Testis (tissue), 2 donors: Measurements from ENCODE around the gene INTS2.

Source experiments
- POLR2A ChIP-seq: fragments of 450-650 bp; IDR thresholded peaks from one replicate; pipeline ENCODE4 v1.6.1; 2017; ENCODE audit warnings: antibody characterized with exemption, mild to moderate bottlenecking, moderate library complexity
- TF ChIP-seq, protein P1 (sequence below), 3 experiments: fragments of 450-650 bp in 2 of 3; fragments of 200-600 bp in 1 of 3; sonication (generic) in 1 of 3; IDR thresholded peaks; one replicate each; pipeline ENCODE4 v1.5.1; 2016 to 2019; ENCODE audit warnings: antibody characterized with exemption in 3 of 3, mild to moderate bottlenecking in 2 of 3, moderate library complexity in 1 of 3

DNA sequence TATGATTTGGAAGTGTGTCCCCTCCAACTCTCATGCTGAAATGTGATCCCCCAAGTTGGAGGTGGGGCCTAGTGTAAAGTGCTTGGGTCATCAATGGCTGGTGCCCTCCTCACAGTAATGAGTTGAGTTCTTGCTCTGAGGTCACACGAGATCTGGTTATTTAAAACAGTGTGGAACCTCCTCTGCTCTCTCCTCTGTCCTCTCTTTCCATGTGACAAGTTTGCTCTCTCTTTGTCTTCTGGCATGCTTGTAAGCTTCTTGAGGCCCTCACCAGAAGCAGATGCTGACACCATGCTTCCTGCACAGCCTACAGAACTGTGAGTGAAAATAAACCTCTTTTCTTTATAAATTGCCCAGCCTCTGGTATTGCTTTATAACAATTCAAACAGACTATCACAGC lies 84.3 kb downstream of the INTS2 start:
- TF ChIP-seq, protein P1, sequence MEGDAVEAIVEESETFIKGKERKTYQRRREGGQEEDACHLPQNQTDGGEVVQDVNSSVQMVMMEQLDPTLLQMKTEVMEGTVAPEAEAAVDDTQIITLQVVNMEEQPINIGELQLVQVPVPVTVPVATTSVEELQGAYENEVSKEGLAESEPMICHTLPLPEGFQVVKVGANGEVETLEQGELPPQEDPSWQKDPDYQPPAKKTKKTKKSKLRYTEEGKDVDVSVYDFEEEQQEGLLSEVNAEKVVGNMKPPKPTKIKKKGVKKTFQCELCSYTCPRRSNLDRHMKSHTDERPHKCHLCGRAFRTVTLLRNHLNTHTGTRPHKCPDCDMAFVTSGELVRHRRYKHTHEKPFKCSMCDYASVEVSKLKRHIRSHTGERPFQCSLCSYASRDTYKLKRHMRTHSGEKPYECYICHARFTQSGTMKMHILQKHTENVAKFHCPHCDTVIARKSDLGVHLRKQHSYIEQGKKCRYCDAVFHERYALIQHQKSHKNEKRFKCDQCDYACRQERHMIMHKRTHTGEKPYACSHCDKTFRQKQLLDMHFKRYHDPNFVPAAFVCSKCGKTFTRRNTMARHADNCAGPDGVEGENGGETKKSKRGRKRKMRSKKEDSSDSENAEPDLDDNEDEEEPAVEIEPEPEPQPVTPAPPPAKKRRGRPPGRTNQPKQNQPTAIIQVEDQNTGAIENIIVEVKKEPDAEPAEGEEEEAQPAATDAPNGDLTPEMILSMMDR (IDR thresholded peaks at IDR 0.05), result no peak
- no peak for TF ChIP-seq POLR2A
